NCI-H1417 treated with DMSO at 0.1 percent for 48 hours (cell line): ENCODE results near the gene ACP6.
"Not testable (repeated sequence)": the region's sequence is repeated elsewhere in the genome, so short reads cannot be mapped to it uniquely, and the experiment has no call there.

Source experiments
- DNase-seq: peaks from one replicate; lab custom pipeline; 2025; lab: John Stamatoyannopoulos, UW

ACP6 gene

DNA sequence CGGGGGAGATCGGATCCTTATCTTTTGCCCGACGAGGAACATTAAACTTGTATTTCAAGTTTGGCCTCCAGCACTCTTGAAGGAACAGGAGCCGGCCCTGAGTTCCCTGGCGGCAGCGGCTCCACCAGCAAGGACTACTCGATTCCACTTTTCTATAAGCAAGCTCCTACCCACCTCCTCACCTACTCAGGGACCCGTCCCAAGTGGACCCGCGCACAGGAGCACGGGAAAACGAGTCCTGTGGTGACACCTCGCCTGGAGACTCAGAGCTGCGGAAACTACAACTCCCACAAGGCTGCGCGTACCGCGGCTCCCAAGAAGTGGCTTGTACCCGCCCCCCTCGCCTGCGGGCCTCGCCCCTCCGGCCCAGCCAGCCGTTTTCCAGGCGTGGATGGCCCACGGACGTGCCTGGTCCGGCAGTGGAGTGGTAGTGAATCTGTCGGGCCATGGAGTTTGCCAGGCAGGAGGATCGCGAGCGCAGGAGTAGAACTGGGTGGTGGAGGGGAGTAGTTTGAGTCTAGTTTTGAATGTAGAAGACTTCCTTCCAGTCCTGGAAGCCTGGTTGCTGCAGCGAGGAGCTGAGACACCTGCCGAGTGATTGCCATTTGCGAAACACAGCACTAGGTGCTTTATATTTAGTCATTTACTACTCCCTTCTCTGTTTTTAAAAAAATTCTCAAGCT lies at the start of gene ACP6:
Gene ACP6, minus strand, starts transcription at position 206 of the 683 bp plus-strand sequence. CDS start 476 bp downstream, outside the sequence.
- DNase-seq: peak; percentile 43

DNA sequence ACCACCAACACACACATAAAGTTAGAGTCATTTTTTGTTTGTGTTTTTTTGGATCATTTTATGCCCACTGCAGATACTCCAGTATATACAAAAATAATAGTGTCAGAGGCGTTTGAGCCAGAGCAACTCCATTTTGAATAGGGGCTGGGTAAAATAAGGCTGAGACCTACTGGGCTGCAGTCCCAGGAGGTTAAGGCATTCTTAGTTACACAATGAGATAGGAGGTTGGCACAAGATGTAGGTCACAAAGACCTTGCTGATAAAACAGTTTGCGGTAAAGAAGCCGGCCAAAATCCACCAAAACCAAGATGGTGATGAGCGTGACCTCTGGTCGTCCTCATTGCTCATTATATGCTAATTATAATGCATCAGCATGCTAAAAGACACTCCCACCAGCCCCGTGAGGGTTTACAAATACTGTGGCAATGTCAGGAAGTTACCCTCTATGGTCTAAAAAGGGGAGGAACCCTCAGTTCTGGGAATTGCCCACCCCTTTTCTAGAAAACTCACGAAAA lies 49.4 kb upstream of the ACP6 start:
- DNase-seq: no peak

- DNase-seq: no peak
Observed at GRCh38 chr1:147719029-147719698, 48.8 kb upstream of the ACP6 start.

DNA sequence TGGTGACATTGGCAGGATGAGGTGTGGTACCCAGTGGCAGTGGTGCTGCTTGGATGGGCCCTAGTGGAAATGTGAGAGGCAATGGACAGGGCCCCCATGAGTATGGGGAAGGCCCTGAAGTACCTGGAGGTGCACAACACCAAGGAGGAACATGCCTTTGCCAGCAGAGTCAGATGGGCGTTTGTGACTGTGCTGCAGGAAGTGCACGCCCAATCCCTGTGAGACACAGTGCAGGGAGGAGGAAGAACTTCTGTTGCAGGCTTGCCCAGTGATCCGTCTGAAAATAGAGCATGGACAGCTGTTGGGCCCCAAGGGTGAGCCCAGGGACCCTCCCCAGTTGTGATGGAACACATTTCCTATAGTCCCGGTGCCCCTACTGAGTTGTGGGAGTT lies 47.4 kb upstream of the ACP6 start:
- DNase-seq: no peak

DNA sequence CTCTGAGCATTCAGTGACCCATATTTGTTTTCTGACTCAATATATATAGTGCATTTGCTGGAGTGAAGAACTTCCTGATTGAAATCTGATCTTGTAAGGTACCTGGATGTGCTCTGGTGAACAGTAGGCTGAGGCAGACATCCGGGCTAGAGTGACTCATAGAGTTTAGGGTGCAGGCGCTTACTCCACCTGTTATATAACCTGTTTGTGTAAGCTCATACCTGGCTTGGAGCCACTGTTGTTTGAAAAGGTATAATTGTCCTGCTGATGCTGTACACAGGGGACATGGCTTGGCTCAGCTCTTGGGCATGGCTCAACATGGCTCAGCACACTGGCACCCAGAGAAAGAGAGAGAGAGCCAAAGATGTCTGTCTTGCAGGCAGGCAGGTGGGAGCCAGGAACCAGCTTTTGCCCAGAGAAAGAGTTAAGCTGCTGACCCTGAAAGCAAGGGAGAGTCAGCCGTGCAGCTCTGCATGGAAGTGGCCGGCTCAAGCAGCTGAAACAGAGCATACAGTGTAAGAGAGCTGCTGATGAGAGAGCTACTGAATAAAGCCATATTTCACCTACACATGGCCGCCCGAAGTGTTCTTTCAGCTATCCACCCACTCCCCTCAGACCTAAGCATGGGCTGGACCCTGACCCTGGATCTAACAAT lies 46.9 kb upstream of the ACP6 start:
- DNase-seq: no peak

GRCh38 chr1:147712605-147713004 lies 42.3 kb upstream of the ACP6 start:
- no peak for DNase-seq

GRCh38 chr1:147700042-147701006 lies 30.0 kb upstream of the ACP6 start:
- no peak for DNase-seq

DNA sequence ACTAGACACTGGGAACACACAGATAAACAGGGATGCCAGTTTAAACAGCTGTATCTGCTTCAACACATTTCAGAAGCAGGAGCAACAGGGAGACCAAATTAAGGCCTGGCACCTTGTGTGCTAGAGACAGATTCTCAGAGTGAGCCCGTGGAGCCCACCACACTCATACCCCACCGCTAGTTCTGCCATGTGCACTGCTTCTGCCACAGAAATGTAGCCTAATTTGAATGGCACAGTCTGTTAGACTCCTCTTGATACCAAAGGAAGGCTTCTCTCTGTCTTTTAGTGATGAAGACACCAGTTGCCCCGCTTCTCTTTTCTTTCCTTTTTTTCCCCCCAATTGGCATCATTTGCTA lies 29.3 kb upstream of the ACP6 start:
- no peak for DNase-seq

DNA sequence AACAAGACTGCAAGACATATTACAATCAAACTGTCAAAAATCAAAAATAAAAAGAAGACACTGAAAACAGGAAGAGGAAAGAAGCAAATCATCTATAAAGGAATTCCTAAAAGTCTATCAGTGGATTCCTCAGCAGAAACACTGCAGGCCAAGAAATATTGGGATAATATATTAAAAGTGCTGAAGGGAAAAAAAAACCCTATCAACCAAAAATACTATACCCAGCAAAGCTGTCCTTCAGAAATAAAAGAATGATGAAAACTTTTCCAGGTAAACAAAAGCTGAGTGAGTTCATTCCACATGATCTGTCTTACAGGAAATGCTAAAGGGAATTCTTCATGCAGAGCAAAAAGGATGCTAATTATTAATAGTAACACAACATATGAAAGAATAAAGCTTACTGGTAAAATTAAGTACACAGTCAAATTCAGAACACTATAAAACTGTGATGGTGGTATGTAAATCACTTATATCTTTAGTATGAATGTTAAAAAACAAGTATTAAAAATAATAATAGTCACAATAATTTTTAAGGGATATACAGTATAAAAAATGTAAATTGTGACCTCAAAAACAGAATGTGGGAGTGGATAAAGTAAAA lies 12.9 kb upstream of the ACP6 start:
- DNase-seq: no peak

GRCh38 chr1:147680608-147681235 lies 10.4 kb upstream of the ACP6 start:
- not testable (repeated sequence) for DNase-seq

GRCh38 chr1:147677681-147678080 lies 7.4 kb upstream of the ACP6 start:
- DNase-seq: not testable (repeated sequence)

DNA sequence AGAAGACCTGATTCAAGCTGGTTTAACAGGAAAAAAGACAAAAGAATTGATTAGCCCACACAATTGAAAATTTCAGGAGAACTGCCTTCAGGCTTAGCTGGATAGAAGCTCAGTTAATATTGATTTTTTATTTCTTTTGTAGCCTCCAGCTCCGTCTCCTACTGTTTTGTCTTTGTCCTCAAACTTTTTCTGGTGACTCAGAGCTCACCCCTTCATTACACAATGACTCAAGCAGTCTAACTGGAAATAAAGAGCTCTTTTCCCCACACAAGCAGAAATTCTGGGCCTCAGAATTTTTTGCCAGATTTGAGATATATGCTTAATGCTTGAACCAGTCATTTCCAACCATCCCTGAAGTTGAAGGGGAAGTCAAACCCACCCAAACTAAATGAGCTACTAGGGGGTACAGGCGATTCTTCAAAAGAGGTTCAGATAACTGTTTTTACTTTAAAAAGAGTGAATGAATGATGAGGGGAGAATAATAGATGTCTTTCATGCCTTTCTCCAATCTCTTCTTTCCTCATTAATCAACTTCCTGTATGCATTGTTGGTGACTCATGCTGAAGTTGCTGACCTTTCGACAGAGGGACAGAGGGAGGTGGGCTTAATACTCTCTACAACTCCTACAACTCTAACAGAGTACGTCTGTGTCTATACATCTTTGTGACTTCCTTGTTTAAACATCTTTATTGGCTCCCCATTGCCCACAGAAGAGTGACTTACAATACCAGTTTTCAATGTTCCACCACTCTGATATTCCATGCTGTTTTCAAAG lies 6.2 kb upstream of the ACP6 start:
- DNase-seq: no peak

- no peak for DNase-seq
Observed at GRCh38 chr1:147673816-147674215, 3.5 kb upstream of the ACP6 start.

- DNase-seq: no peak
Observed at GRCh38 chr1:147673406-147673805, 3.1 kb upstream of the ACP6 start.

DNA sequence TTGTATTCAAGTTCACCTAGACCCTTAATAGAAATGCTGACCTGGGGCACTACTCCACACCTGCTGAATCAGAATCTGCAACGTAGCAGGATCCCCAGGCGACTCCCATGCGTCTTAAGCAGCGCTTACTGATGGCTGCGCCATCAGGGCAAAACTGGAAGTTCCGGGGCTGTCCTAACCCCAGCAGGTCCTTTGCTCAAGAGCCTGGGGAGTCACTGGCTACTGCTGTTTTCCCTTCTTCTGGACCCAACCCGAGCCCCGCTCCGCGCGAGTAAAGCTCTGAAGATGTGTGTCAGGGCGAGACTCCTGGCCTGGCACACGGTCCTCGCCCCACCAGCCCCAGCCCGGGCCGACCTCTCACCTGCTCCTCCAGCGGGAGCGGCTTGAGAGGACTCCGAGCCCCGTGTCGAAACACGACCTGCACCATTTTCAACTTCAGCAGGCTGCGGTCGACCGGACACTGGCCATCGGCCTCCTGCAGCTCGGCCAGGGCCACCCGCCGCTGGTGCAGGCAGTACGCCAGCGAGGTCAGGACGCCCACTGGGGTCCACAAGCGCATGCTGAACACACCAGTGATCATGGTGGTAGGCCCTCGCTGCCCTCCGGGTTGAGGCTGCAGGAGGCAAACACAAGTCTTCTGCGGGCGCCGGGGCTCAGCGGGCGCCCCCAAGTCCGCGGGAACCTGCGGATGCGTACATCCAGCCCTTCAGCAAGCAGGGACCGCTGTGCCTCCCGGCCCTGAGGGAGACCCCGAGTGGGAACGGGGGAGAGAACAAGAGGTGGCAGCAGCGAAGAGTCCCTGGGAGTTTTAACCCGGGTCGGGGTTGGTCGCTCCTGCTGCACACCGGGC lies 630 bp downstream of the ACP6 start:
- DNase-seq: no peak

GRCh38 chr1:147665521-147665920 lies 4.8 kb downstream of the ACP6 start:
- no peak for DNase-seq

DNA sequence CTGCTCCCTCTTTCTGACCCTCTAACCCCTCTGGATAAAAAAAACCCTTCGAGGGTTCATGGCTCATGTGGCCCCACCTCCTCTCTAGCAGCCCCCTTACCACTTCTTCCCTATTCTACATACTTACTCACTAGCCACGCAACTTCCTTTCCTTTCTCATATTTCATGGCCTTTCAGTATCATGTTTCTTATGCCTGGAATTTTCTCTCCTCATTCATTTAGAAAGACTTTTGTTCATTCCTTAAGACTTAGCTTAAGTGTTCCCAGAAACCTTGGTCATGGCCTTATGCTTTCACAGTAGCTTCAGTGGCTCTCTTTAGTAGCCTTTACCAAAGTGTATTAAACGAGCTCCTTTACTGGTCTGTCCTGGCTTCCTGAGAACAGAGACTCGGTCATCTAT lies 6.1 kb downstream of the ACP6 start:
- no peak for DNase-seq

DNA sequence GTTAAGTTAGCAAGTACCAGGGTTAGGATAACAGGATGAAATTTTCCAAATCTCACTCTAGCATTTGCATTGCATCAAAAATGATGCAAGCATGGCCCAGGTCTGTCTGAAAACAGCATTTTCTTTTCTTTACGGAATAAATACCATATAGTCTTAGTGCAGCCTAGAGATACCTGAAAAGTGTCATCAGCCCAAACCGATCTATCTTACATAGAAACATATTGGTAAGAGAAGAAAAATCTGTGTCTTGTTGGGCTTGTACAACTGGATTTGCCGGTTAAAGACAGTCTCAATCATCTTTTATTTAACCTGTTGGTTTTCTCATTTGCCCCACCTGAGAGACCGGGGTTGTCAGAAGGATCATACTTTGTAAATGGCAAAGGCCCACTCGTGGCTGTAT lies 15.8 kb downstream of the ACP6 start:
- DNase-seq: no peak

GRCh38 chr1:147652306-147652705 lies 18.0 kb downstream of the ACP6 start:
- no peak for DNase-seq
